PC-9 (cell line): ENCODE results near the gene TUBA4B. TPM values are rescaled to one million over a fixed set of nuclear protein-coding genes. Genes with fewer than 3 reads are reported as not detected.

Source experiments
- BruUV-seq: library from RNA; stranded (reverse); fragments of 400-500 nt; replicated peaks from 2 replicates; lab custom pipeline; 2021; lab: Mats Ljungman, UMichigan
- CTCF ChIA-PET: fragments of 300-600 bp; sonication (Branson Sonifier 250); formaldehyde crosslinking; loops from one replicate; lab custom pipeline; 2022; ENCODE audit warnings: antibody characterized with exemption; lab: Charles Lee
- POLR2A ChIA-PET: fragments of 300-600 bp; sonication (Branson Sonifier 250); formaldehyde crosslinking; loops from one replicate; lab custom pipeline; 2022; ENCODE audit warnings: antibody characterized with exemption; ENCODE audit not compliant: unreplicated experiment; lab: Charles Lee
- DNase-seq, 2 experiments: peaks; one replicate each; pipeline versions ENCODE4 v3.0.0 to v3.0.0-alpha.2; 2015 to 2022; ENCODE audit warnings: mixed read lengths in 1 of 2
- H2AFZ ChIP-seq: fragments of 200-600 bp; sonication (generic); 2 replicates; pipeline ENCODE4 v1.8.1; 2017; ENCODE audit warnings: antibody characterized with exemption
- H3F3A ChIP-seq: fragments of 200-600 bp; sonication (generic); 2 replicates; pipeline ENCODE4 v1.8.1; 2017; ENCODE audit warnings: antibody characterized with exemption, mild to moderate bottlenecking, low read depth; ENCODE audit not compliant: insufficient read depth
- H3K27ac ChIP-seq: fragments of 200-600 bp; sonication (generic); 2 replicates; pipeline ENCODE4 v1.6.1; 2016; ENCODE audit warnings: mixed run types
- H3K27me3 ChIP-seq: fragments of 200-600 bp; sonication (generic); 2 replicates; pipeline ENCODE4 v1.6.1; 2016; ENCODE audit warnings: low read depth, mixed run types; ENCODE audit not compliant: insufficient read depth
- H3K36me3 ChIP-seq: fragments of 200-600 bp; sonication (generic); 2 replicates; pipeline ENCODE4 v1.6.1; 2016; ENCODE audit warnings: low read depth, mixed run types
- H3K4me1 ChIP-seq: fragments of 200-600 bp; sonication (generic); replicated peaks from 2 replicates; pipeline ENCODE4 v1.6.1; 2016; ENCODE audit warnings: mixed run types; ENCODE audit not compliant: insufficient read depth
- H3K4me2 ChIP-seq: fragments of 200-600 bp; sonication (generic); 2 replicates; pipeline ENCODE4 v1.6.1; 2017; ENCODE audit warnings: mixed run types
- H3K4me3 ChIP-seq: fragments of 200-600 bp; sonication (generic); 2 replicates; pipeline ENCODE4 v1.6.1; 2016; ENCODE audit warnings: mixed run types
- H3K79me2 ChIP-seq: fragments of 200-600 bp; sonication (generic); 2 replicates; pipeline ENCODE4 v1.6.1; 2017; ENCODE audit warnings: low read depth, mixed run types
- H3K9me2 ChIP-seq: fragments of 200-600 bp; sonication (generic); 2 replicates; pipeline ENCODE4 v1.8.1; 2017; ENCODE audit warnings: mild to moderate bottlenecking; ENCODE audit not compliant: insufficient read depth
- H3K9me3 ChIP-seq: fragments of 200-600 bp; sonication (generic); 2 replicates; pipeline ENCODE4 v1.8.1; 2016; ENCODE audit warnings: low read depth; ENCODE audit not compliant: insufficient read depth
- H4K20me1 ChIP-seq: fragments of 200-600 bp; sonication (generic); 2 replicates; pipeline ENCODE4 v1.8.1; 2017; ENCODE audit not compliant: insufficient read depth
- EZH2 ChIP-seq: fragments of 200-600 bp; sonication (generic); IDR thresholded peaks from 2 replicates; pipeline ENCODE4 v1.8.0; 2017; ENCODE audit warnings: antibody characterized with exemption, low read depth
- intact Hi-C: fragments of 100-400 bp; cut with micrococcal nuclease; formaldehyde crosslinking; loops from one replicate; pipeline ENCODE4 v1.10.0; 2022; ENCODE audit not compliant: unreplicated experiment
- total RNA-seq: library from RNA; stranded (reverse); gene quantifications from 2 replicates; pipeline ENCODE4 v1.2.3, GENCODE V29; 2021
- TF ChIP-seq, protein P1 (sequence below): fragments of 200-600 bp; sonication (generic); conservative IDR thresholded peaks from 2 replicates; pipeline ENCODE4 v1.6.1; 2017; ENCODE audit warnings: mixed run types, antibody characterized with exemption, mild to moderate bottlenecking, moderate library complexity

The TUBA4B gene
- total RNA-seq, 1 experiment from 2014 or later, result not detected

DNA sequence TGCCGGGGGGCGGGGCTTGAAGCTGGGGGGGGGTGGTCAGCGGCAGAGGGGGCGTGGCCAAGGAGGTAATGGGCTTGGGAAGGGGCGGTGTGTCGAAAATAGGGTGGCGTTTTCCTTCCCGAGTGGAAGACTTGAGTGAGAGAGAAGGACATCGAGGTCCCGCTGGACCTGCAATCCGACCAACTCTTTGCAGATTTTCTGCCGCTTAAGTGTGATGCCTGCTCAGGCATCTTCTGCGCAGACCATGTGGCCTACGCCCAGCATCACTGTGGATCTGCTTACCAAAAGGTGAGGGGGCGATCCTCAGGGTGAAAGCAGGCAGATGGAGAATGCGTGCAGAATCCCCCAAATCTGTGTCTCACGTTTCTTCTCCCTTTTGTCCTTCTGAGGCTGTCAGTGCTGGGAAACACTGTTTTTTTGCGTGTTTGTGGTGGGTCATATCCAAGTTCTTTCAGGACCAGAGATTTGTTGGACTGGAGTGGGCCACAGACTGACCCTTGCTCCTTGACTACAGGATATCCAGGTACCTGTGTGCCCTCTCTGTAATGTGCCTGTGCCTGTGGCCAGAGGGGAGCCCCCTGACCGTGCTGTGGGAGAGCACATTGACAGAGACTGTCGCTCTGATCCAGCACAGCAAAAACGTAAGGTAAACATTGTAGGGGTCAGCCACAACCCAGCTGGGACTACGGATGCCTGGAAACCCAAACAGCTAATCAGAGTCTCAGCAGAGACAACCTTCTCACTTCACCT is 45.7 kb upstream of the TUBA4B start:
- no peaks in the 10 kb centered on the region for H3K79me2 ChIP-seq
- ChIA-PET CTCF (interaction anchor here (0.6 kb wide), 1 partner anchor 132 kb away, joined by 9 read pairs; no protein-coding TSS in a partner anchor), POLR2A (interaction anchor here (0.5 to 1.1 kb wide), 4 partner anchors 10 to 206 kb away, joined by 3 to 17 read pairs (median 4); partner anchors contain the start of gene ATG9A)
- peak overlapping the region; percentile 78 for H3K4me3 ChIP-seq
- no peaks in the 10 kb centered on the region for H3K9me2 ChIP-seq
- no peaks in the 10 kb centered on the region for H3K9me3 ChIP-seq
- TSS peak; percentile 62 for BruUV-seq
- H3K36me3 ChIP-seq, result no peaks in the 10 kb centered on the region
- intact Hi-C loops, result loop anchor here (2.0 kb wide), 2 partner anchors 31 to 71 kb away; partner anchors contain the start of genes CNPPD1 and DNAJB2
- H3K27me3 ChIP-seq, result no peaks in the 10 kb centered on the region
- no peak for TF ChIP-seq EZH2
- TF ChIP-seq, protein P1, sequence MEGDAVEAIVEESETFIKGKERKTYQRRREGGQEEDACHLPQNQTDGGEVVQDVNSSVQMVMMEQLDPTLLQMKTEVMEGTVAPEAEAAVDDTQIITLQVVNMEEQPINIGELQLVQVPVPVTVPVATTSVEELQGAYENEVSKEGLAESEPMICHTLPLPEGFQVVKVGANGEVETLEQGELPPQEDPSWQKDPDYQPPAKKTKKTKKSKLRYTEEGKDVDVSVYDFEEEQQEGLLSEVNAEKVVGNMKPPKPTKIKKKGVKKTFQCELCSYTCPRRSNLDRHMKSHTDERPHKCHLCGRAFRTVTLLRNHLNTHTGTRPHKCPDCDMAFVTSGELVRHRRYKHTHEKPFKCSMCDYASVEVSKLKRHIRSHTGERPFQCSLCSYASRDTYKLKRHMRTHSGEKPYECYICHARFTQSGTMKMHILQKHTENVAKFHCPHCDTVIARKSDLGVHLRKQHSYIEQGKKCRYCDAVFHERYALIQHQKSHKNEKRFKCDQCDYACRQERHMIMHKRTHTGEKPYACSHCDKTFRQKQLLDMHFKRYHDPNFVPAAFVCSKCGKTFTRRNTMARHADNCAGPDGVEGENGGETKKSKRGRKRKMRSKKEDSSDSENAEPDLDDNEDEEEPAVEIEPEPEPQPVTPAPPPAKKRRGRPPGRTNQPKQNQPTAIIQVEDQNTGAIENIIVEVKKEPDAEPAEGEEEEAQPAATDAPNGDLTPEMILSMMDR, result no peak
- H3K27ac ChIP-seq, result 0 out of 2 replicates have a peak overlapping the region, but pooled peaks have one; percentile 16
- H4K20me1 ChIP-seq, result no peaks in the 10 kb centered on the region
- H3K4me1 ChIP-seq, result peaks cover 18% of the 10 kb centered on the region
- DNase-seq, result no peak
- H2AFZ ChIP-seq, result no peak overlapping the region
- H3K4me2 ChIP-seq, result peak overlapping the region; percentile 100
- peaks cover 14% of the 10 kb centered on the region; the same call in 1 of the 2 replicates for H3F3A ChIP-seq

DNA sequence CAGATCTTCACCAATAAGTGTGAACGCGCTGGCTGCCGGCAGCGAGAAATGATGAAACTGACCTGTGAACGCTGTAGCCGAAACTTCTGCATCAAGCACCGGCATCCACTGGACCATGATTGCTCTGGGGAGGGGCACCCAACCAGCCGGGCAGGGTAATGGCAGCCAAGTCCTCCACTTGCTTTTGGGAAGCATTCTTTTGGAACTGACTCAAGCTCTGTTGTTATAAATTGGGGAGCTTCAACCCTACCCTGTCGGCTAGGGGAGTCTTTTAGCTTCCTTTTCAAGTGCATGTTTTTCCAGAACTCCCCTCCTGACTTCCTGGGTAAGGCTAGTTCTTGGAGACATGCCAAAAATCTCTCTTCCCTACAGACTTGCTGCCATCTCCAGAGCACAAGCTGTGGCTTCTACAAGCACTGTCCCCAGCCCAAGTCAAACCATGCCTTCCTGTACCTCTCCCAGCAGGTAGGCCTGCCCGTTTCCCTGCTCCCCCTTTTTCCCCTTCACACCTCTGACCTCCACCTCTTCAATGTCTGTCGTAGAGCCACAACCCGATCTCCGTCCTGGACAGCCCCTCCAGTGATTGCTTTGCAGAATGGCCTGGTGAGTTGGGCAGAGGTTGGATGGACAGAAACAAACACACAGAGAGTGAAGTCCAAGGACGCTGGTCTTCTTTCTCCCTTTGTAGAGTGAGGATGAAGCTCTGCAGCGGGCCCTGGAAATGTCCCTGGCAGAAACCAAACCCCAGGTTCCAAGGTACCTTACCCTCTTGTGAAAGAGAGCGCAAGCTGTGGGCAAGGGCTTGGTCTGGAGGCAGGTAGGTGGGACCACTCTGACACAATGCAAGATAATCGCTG is 44.9 kb upstream of the TUBA4B start:
- no peak for TF ChIP-seq EZH2
- TF ChIP-seq, protein P1, result no peak
- Histone ChIP-seq H3K79me2 (no peaks in the 10 kb centered on the region), H3K4me1 (peaks cover 18% of the 10 kb centered on the region), H3K9me2 (no peaks in the 10 kb centered on the region), H3K4me2 (peak overlapping the region; percentile 100), H3F3A (peaks cover 14% of the 10 kb centered on the region; the same call in 1 of the 2 replicates), H4K20me1 (no peaks in the 10 kb centered on the region), H3K27ac (0 out of 2 replicates have a peak overlapping the region, but pooled peaks have one; percentile 16), H3K9me3 (no peaks in the 10 kb centered on the region), H3K4me3 (peak overlapping the region; percentile 78; the same call in 1 of the 2 replicates), H2AFZ (no peak overlapping the region), H3K27me3 (no peaks in the 10 kb centered on the region), H3K36me3 (no peaks in the 10 kb centered on the region)
- intact Hi-C loops, result loop anchor here (1.0 to 2.0 kb wide), 3 partner anchors 9 to 71 kb away; partner anchors contain the start of genes CNPPD1 and DNAJB2
- BruUV-seq, result no TSS peak
- peak in 1 of 2 experiments; percentile 54 for DNase-seq
- ChIA-PET POLR2A (interaction anchor here (1.1 kb wide), 1 partner anchor 10 kb away, joined by 17 read pairs; no protein-coding TSS in a partner anchor), CTCF (interaction anchor here (0.6 kb wide), 1 partner anchor 128 kb away, joined by 3 read pairs; no protein-coding TSS in a partner anchor)
